IMR-90 (cell line): ENCODE data around the gene NUDT19.

Experiments
- CEBPB ChIP-seq: IDR thresholded peaks from 2 replicates; pipeline ENCODE4 v1.6.1; 2012; ENCODE audit warnings: low read depth, low read length, improper control_type of control experiment
- TF ChIP-seq, protein P1 (sequence below): conservative IDR thresholded peaks from 2 replicates; pipeline ENCODE4 v1.5.1; 2012; ENCODE audit warnings: mild to moderate bottlenecking, low read depth, low read length, improper control_type of control experiment

- TF ChIP-seq, protein P1, sequence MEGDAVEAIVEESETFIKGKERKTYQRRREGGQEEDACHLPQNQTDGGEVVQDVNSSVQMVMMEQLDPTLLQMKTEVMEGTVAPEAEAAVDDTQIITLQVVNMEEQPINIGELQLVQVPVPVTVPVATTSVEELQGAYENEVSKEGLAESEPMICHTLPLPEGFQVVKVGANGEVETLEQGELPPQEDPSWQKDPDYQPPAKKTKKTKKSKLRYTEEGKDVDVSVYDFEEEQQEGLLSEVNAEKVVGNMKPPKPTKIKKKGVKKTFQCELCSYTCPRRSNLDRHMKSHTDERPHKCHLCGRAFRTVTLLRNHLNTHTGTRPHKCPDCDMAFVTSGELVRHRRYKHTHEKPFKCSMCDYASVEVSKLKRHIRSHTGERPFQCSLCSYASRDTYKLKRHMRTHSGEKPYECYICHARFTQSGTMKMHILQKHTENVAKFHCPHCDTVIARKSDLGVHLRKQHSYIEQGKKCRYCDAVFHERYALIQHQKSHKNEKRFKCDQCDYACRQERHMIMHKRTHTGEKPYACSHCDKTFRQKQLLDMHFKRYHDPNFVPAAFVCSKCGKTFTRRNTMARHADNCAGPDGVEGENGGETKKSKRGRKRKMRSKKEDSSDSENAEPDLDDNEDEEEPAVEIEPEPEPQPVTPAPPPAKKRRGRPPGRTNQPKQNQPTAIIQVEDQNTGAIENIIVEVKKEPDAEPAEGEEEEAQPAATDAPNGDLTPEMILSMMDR = no peak
- TF ChIP-seq CEBPB = no peak
These were observed 518 bp downstream of the NUDT19 start for GRCh38 chr19:32691952-32692726.
